ENCODE data around the gene SIRT2. TPM values are rescaled to one million over a fixed set of nuclear protein-coding genes. Genes with fewer than 3 reads are reported as not detected.
"Not testable (repeated sequence)": the region's sequence is repeated elsewhere in the genome, so short reads cannot be mapped to it uniquely, and the experiment has no call there.

The SIRT2 gene
- total RNA-seq, 1 donor from 2014 or later, result 43.5 TPM

DNA sequence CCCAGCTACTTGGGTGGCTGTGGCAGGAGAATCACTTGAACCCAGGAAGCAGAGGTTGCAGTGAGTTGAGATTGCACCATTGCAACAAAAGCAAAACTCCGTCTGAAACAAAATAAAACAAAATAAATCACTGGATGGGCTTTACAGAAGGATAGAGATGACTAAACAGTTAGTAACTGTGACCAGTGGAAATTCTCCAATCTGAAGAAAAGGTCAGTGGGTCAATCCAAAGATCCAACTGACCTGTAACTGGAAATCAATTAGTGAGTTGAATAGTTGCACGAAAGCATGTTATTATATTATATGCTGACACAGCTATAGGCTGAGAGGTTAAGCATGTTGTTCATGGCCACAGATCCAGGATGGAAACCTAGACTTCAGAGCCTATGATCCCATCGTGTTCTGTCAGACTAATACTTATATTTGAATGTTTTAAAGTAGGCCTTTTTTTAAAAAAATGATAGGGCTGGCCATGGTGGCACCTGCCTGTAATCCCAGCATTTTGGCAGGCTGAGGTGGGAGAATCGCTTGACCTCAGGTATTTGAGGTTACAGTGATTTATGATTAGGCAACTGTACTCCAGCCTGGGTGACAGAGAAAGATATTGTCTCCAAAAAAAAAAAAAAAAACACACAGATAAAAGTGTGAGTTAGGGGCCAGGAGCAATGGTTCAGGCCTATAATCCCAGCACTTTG lies 69.2 kb downstream of the SIRT2 start:
- H3K4me3 ChIP-seq (ENCODE audit: low read depth, low read length), result peak overlapping the region; percentile 80
- TF ChIP-seq, protein P1, sequence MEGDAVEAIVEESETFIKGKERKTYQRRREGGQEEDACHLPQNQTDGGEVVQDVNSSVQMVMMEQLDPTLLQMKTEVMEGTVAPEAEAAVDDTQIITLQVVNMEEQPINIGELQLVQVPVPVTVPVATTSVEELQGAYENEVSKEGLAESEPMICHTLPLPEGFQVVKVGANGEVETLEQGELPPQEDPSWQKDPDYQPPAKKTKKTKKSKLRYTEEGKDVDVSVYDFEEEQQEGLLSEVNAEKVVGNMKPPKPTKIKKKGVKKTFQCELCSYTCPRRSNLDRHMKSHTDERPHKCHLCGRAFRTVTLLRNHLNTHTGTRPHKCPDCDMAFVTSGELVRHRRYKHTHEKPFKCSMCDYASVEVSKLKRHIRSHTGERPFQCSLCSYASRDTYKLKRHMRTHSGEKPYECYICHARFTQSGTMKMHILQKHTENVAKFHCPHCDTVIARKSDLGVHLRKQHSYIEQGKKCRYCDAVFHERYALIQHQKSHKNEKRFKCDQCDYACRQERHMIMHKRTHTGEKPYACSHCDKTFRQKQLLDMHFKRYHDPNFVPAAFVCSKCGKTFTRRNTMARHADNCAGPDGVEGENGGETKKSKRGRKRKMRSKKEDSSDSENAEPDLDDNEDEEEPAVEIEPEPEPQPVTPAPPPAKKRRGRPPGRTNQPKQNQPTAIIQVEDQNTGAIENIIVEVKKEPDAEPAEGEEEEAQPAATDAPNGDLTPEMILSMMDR (conservative IDR thresholded peaks at IDR 0.05; ENCODE audit: low read depth, low read length), result no peak
- DNase-seq (ENCODE audit: low read depth), result no peak

DNA sequence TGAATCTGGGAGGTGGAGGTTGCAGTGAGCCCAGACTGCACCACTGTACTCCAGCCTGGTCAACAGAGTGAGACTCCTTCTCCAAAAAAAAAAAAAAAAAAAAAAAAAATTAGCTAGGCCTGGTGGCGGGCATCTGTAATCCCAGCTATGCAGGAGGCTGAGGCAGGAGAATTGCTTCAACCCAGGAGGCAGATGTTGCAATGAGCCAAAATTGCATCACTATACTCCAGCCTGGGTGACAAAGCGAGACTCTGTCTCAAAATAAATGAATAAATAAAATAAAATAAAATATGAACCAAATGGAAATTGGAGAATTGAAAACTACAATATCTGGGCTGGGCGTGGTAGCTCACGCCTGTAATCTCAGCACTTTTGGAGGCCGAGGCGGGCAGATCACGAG lies 70.2 kb downstream of the SIRT2 start:
- not testable (repeated sequence) for DNase-seq (ENCODE audit: low read depth); H3K4me3 ChIP-seq (ENCODE audit: low read depth, low read length)

Other genes with a start within 250 kb of the SIRT2 start
- 0.51 and 7.3 TPM in 2 replicates for gene CAPN12, start 155.1 kb downstream of the SIRT2 start, total RNA-seq
- not detected in 2 replicates for gene LGALS7, start 126.1 kb downstream of the SIRT2 start, total RNA-seq
- gene LGALS7B, start 110.4 kb downstream of the SIRT2 start, total RNA-seq, result 4.4 TPM in 1 of 2 replicates, not detected in the other
- gene LGALS4, start 86.7 kb downstream of the SIRT2 start, total RNA-seq, result not detected in 2 replicates
- gene ECH1, start 67.8 kb downstream of the SIRT2 start, total RNA-seq, result 41.2 and 45.5 TPM in 2 replicates
- gene HNRNPL, start 49.6 kb downstream of the SIRT2 start, total RNA-seq, result 224 and 403 TPM in 2 replicates
- gene RINL, start 21.3 kb downstream of the SIRT2 start, total RNA-seq, result 10.9 and 11.2 TPM in 2 replicates
- 23.6 and 33.1 TPM in 2 replicates for gene NFKBIB, start 351 bp upstream of the SIRT2 start, total RNA-seq
- not detected in 2 replicates for gene CCER2, start 12.6 kb upstream of the SIRT2 start, total RNA-seq
- 42.2 and 55.5 TPM in 2 replicates for gene SARS2, start 31.1 kb upstream of the SIRT2 start, total RNA-seq
- 74.9 and 106 TPM in 2 replicates for gene MRPS12, start 31.3 kb upstream of the SIRT2 start, total RNA-seq
- 21.6 and 40.4 TPM in 2 replicates for gene FBXO17, start 76.1 kb upstream of the SIRT2 start, total RNA-seq
- gene FBXO27, start 132.9 kb upstream of the SIRT2 start, total RNA-seq, result 8.0 and 14.3 TPM in 2 replicates
- gene ACP7, start 184.8 kb upstream of the SIRT2 start, total RNA-seq, result 0.22 and 0.23 TPM in 2 replicates
- gene PAK4, start 226.2 kb upstream of the SIRT2 start, total RNA-seq, result 24.7 and 27.5 TPM in 2 replicates

Data from epithelial cell of proximal tubule (primary cell).